ENCODE data around the gene TMEM62. TPM values are rescaled to one million over a fixed set of nuclear protein-coding genes. Genes with fewer than 3 reads are reported as not detected.

Gene TMEM62
- polyA plus RNA-seq, 3 donors = 10.5 to 11.3 (median 10.8) TPM

- DNase-seq = no peak
- Histone ChIP-seq H3K27ac (ENCODE audit: low read depth in 1 of 2, low read length in 2 of 2) (no peak overlapping the region), H4K20me1 (ENCODE audit: insufficient read depth, low read length) (no peaks in the 10 kb centered on the region), H3K79me2 (ENCODE audit: insufficient read depth, low read length) (no peaks in the 10 kb centered on the region), H3K4me3 (replicated peaks in 1 of 3; ENCODE audit: low read depth in 2 of 3, low read length in 3 of 3) (no peak overlapping the region), H3K4me1 (ENCODE audit: control insufficient read depth in 1 of 2, insufficient read depth in 2 of 2, low read length in 2 of 2) (peaks cover 47 to 60% of the 10 kb centered on the region in 2 donors), H3K9ac (ENCODE audit: insufficient read depth, low read length, poor library complexity, severe bottlenecking) (no peak overlapping the region), H3K9me3 (replicated peaks in 1 of 2; ENCODE audit: control insufficient read depth in 1 of 2, insufficient read depth in 1 of 2, low read length in 2 of 2) (no peaks in the 10 kb centered on the region), H3K27me3 (ENCODE audit: control insufficient read depth in 2 of 2, insufficient read depth in 2 of 2, low read length in 2 of 2) (no peaks in the 10 kb centered on the region), H3K36me3 (replicated peaks in 1 of 2; ENCODE audit: control insufficient read depth in 1 of 2, insufficient read depth in 2 of 2, low read length in 2 of 2) (no peaks in the 10 kb centered on the region), H3K4me2 (replicated peaks; ENCODE audit: extremely low read depth, low read length, poor library complexity, severe bottlenecking) (no peak overlapping the region), H2AFZ (ENCODE audit: insufficient read depth, low read depth, low read length, poor library complexity, severe bottlenecking) (no peak overlapping the region)
- peaks cover 3 to 11% (median 8%) of the 10 kb centered on the region in 7 donors for H3K9me3 Mint-ChIP-seq
- peaks cover 55% of the 10 kb centered on the region for H3K4me1 Mint-ChIP-seq
- no peak overlapping the region for H3K4me3 Mint-ChIP-seq
- no peaks in the 10 kb centered on the region for H3K36me3 Mint-ChIP-seq
- H3K27ac Mint-ChIP-seq = peak overlapping the region in 1 of 7 donors; percentile 23
- intact Hi-C loops (cut with micrococcal nuclease) = no loop called here
- H3K27me3 Mint-ChIP-seq (ENCODE audit: low read depth in 3 of 3) = peaks cover 0 to 1% (median 0%) of the 10 kb centered on the region in 3 donors
- WGBS (ENCODE audit: insufficient coverage) = 100% methylated on average over 2 of the region's 3 CpGs
- TF ChIP-seq, protein P1, sequence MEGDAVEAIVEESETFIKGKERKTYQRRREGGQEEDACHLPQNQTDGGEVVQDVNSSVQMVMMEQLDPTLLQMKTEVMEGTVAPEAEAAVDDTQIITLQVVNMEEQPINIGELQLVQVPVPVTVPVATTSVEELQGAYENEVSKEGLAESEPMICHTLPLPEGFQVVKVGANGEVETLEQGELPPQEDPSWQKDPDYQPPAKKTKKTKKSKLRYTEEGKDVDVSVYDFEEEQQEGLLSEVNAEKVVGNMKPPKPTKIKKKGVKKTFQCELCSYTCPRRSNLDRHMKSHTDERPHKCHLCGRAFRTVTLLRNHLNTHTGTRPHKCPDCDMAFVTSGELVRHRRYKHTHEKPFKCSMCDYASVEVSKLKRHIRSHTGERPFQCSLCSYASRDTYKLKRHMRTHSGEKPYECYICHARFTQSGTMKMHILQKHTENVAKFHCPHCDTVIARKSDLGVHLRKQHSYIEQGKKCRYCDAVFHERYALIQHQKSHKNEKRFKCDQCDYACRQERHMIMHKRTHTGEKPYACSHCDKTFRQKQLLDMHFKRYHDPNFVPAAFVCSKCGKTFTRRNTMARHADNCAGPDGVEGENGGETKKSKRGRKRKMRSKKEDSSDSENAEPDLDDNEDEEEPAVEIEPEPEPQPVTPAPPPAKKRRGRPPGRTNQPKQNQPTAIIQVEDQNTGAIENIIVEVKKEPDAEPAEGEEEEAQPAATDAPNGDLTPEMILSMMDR (IDR thresholded peaks at IDR 0.05) = no peak
Measured at GRCh38 chr15:43125100-43125661, 8.2 kb upstream of the TMEM62 start.

- H3K4me1 ChIP-seq (ENCODE audit: control insufficient read depth in 1 of 2, insufficient read depth in 2 of 2, low read length in 2 of 2) = peaks cover 43 to 56% of the 10 kb centered on the region in 2 donors
- Mint-ChIP-seq H3K27ac (peak overlapping the region; percentile 10 to 92 (median 55)), H3K36me3 (no peaks in the 10 kb centered on the region), H3K9me3 (peaks cover 3 to 11% (median 8%) of the 10 kb centered on the region in 7 donors), H3K27me3 (ENCODE audit: low read depth in 3 of 3) (peaks cover 0 to 1% (median 0%) of the 10 kb centered on the region in 3 donors), H3K4me1 (peaks cover 53% of the 10 kb centered on the region), H3K4me3 (no peak overlapping the region)
- H4K20me1 ChIP-seq (ENCODE audit: insufficient read depth, low read length) = no peaks in the 10 kb centered on the region
- no peak overlapping the region for H2AFZ ChIP-seq (ENCODE audit: insufficient read depth, low read depth, low read length, poor library complexity, severe bottlenecking)
- no peak overlapping the region for H3K4me3 ChIP-seq (replicated peaks in 1 of 3; ENCODE audit: low read depth in 2 of 3, low read length in 3 of 3)
- H3K4me2 ChIP-seq (replicated peaks; ENCODE audit: extremely low read depth, low read length, poor library complexity, severe bottlenecking) = peak overlapping the region; percentile 42
- no peak overlapping the region for H3K9ac ChIP-seq (ENCODE audit: insufficient read depth, low read length, poor library complexity, severe bottlenecking)
- TF ChIP-seq, protein P1 (IDR thresholded peaks at IDR 0.05) = no peak
- H3K27ac ChIP-seq (ENCODE audit: low read depth in 1 of 2, low read length in 2 of 2) = no peak overlapping the region
- intact Hi-C loops (cut with micrococcal nuclease) = loop anchor here in 1 of 2 donors (2.0 kb wide), 1 partner anchor 20 kb away; the partner anchor contains the start of gene UBR1
- H3K79me2 ChIP-seq (ENCODE audit: insufficient read depth, low read length) = no peaks in the 10 kb centered on the region
- no peaks in the 10 kb centered on the region for H3K9me3 ChIP-seq (replicated peaks in 1 of 2; ENCODE audit: control insufficient read depth in 1 of 2, insufficient read depth in 1 of 2, low read length in 2 of 2)
- no CpG with 5 or more reads among the region's 6 CpGs for WGBS (ENCODE audit: insufficient coverage)
- H3K27me3 ChIP-seq (ENCODE audit: control insufficient read depth in 2 of 2, insufficient read depth in 2 of 2, low read length in 2 of 2) = no peaks in the 10 kb centered on the region
- peak; percentile 51 to 83 (median 74) for DNase-seq
- H3K36me3 ChIP-seq (replicated peaks in 1 of 2; ENCODE audit: control insufficient read depth in 1 of 2, insufficient read depth in 2 of 2, low read length in 2 of 2) = no peaks in the 10 kb centered on the region
Measured at GRCh38 chr15:43126356-43126755, 7.0 kb upstream of the TMEM62 start.
